T47D (cell line): Measurements from ENCODE around the gene ATG7.

ENCODE experiments used
- DNase-seq, 2 experiments: peaks; one replicate each; pipeline versions ENCODE4 v3.0.0 to v3.0.0-alpha.2; 2011 to 2012; ENCODE audit warnings: low read depth in 1 of 2, low spot score in 1 of 2
- JUND ChIP-seq: IDR thresholded peaks from 2 replicates; pipeline ENCODE4 v1.6.1; 2012; ENCODE audit warnings: low read depth
- in situ Hi-C: cut with HindIII; loops from 2 replicates; pipeline ENCODE4 v1.10.0; 2016; ENCODE audit warnings: low sequenced_read_pairs, low pct_unique_long_range_greater_than_20kb

ATG7 gene

GRCh38 chr3:11535243-11535960 is 263.2 kb downstream of the ATG7 start:
- no peak for DNase-seq
- in situ Hi-C loops, result no loop called here
- TF ChIP-seq JUND, result no peak

- DNase-seq, result no peak
- in situ Hi-C loops, result no loop called here
- no peak for TF ChIP-seq JUND
Observed at GRCh38 chr3:11536132-11536935, 264.1 kb downstream of the ATG7 start.

- no peak for DNase-seq
- TF ChIP-seq JUND, result no peak
- in situ Hi-C loops, result no loop called here
Observed at GRCh38 chr3:11536936-11537612, 264.9 kb downstream of the ATG7 start.

GRCh38 chr3:11538581-11538980 is 266.4 kb downstream of the ATG7 start:
- TF ChIP-seq JUND, result no peak
- DNase-seq, result no peak
- in situ Hi-C loops, result no loop called here

GRCh38 chr3:11539218-11539617 is 267.0 kb downstream of the ATG7 start:
- no peak for TF ChIP-seq JUND
- in situ Hi-C loops, result no loop called here

GRCh38 chr3:11539677-11540076 is 267.5 kb downstream of the ATG7 start:
- TF ChIP-seq JUND, result no peak
- in situ Hi-C loops, result no loop called here
- DNase-seq, result peak; percentile 73 to 88

More at GRCh38 chr3:11539218-11539617, 267.0 kb downstream of the ATG7 start:
- DNase-seq, result peak in 1 of 2 experiments; percentile 16

- in situ Hi-C loops, result no loop called here
- no peak for TF ChIP-seq JUND
- no peak for DNase-seq
Observed at GRCh38 chr3:11541321-11542303, 269.4 kb downstream of the ATG7 start.

- in situ Hi-C loops, result no loop called here
- no peak for DNase-seq
- TF ChIP-seq JUND, result no peak
Observed at GRCh38 chr3:11542551-11542950, 270.4 kb downstream of the ATG7 start.

- in situ Hi-C loops, result no loop called here
- no peak for TF ChIP-seq JUND
- no peak for DNase-seq
Observed at GRCh38 chr3:11543141-11543947, 271.1 kb downstream of the ATG7 start.

GRCh38 chr3:11543948-11544387 is 271.8 kb downstream of the ATG7 start:
- in situ Hi-C loops, result no loop called here
- no peak for TF ChIP-seq JUND
- no peak for DNase-seq
